ENCODE measurements around the gene OR2C1.
A peak's percentile ranks its signal among the peaks of the same experiment; 100 is the strongest.

The OR2C1 gene

GRCh38 chr16:3400779-3401688 lies 45.3 kb downstream of the OR2C1 start, which contains the start of the genes ZNF174 and ZSCAN32:
Gene ZNF174, plus strand, starts transcription at chr16:3401215. Its CDS starts 790 bp downstream, at chr16:3402005.
Gene ZSCAN32, minus strand, starts transcription at chr16:3401004. Its CDS starts 3,447 bp downstream, at chr16:3397557.
- DNase-seq = peak; percentile 98

- DNase-seq = peak; percentile 16
Measured at GRCh38 chr16:3401719-3402397, 46.2 kb downstream of the OR2C1 start.
